A549 (cell line): ENCODE results near the gene KANSL1. TPM values are rescaled to one million over a fixed set of nuclear protein-coding genes. Genes with fewer than 3 reads are reported as not detected.

ENCODE experiments used
- ATAC-seq, 2 experiments: fragments of 200-7000 bp in 1 of 2; fragments of >200 bp in 1 of 2; cut with Nextera tagmentation in 1 of 2; cut with Tn5 transposase in 1 of 2; 3 replicates each; pipeline versions ENCODE4 v1.8.0 to v1.9.1; 2018 to 2020; ENCODE audit warnings: mild to moderate bottlenecking in 1 of 2, moderate library complexity in 1 of 2
- CTCF ChIA-PET: fragments of 300-600 bp; sonication (Branson Sonifier 250); formaldehyde crosslinking; extraction: SDS; loops from one replicate; lab custom pipeline; 2021; ENCODE audit warnings: antibody characterized with exemption, inconsistent platforms; lab: Yijun Ruan, JAX
- POLR2A ChIA-PET: fragments of 350-600 bp; formaldehyde crosslinking; extraction: SDS; loops from one replicate; lab custom pipeline; 2021; ENCODE audit warnings: antibody characterized with exemption, inconsistent platforms; lab: Yijun Ruan, JAX
- DNase-seq, 2 experiments: peaks; one replicate each; pipeline versions ENCODE4 v3.0.0 to v3.0.0-alpha.2; 2011 to 2016; ENCODE audit warnings: low read depth in 1 of 2, low spot score in 1 of 2
- FAIRE-seq: peaks from 2 replicates; lab custom pipeline; 2011; peaks lifted over from hg19 to GRCh38; lab: Jason Lieb, UNC
- H3K27ac ChIP-seq, 2 experiments: fragments of >200 bp; sonication (Bioruptor Twin); formaldehyde crosslinking; 3 replicates each; pipeline ENCODE4 v1.5.1; 2016 to 2017
- H3K4me1 ChIP-seq: fragments of >200 bp; sonication (Bioruptor Twin); formaldehyde crosslinking; 3 replicates; pipeline ENCODE4 v1.6.1; 2016
- H3K4me2 ChIP-seq: fragments of >200 bp; sonication (Bioruptor Twin); formaldehyde crosslinking; 3 replicates; pipeline ENCODE4 v1.6.1; 2016
- H3K4me3 ChIP-seq: fragments of >200 bp; sonication (Bioruptor Twin); formaldehyde crosslinking; 3 replicates; pipeline ENCODE4 v1.5.1; 2016
- H3K9me3 ChIP-seq: fragments of >200 bp; sonication (Bioruptor Twin); formaldehyde crosslinking; 3 replicates; pipeline ENCODE4 v1.6.1; 2016
- CHD4 ChIP-seq: fragments of 200-600 bp; sonication (generic); IDR thresholded peaks from 2 replicates; pipeline ENCODE4 v1.6.1; 2016; ENCODE audit warnings: antibody characterized with exemption, mild to moderate bottlenecking, borderline replicate concordance
- EHMT2 ChIP-seq: fragments of 200-600 bp; sonication (generic); IDR thresholded peaks from 2 replicates; pipeline ENCODE4 v1.6.1; 2016; ENCODE audit warnings: antibody characterized with exemption, low read depth, mild to moderate bottlenecking, moderate library complexity
- EP300 ChIP-seq, 2 experiments: fragments of >200 bp; sonication (Bioruptor Twin); formaldehyde crosslinking; IDR thresholded peaks; 2 replicates in 1 of 2; 3 replicates in 1 of 2; pipeline ENCODE4 v1.6.1; 2016 to 2017
- GATA3 ChIP-seq: IDR thresholded peaks from 2 replicates; pipeline ENCODE4 v1.6.1; 2012; ENCODE audit warnings: borderline replicate concordance
- HDAC2 ChIP-seq: fragments of 200-600 bp; sonication (generic); IDR thresholded peaks from 2 replicates; pipeline ENCODE4 v1.6.1; 2016
- HOXB13 ChIP-seq: fragments of 250-450 bp; sonication (Bioruptor Pico); IDR thresholded peaks from 2 replicates; pipeline ENCODE4 v1.5.0; 2020; ENCODE audit warnings: low read depth, mild to moderate bottlenecking, moderate library complexity
- KDM1A ChIP-seq: fragments of 200-600 bp; sonication (generic); IDR thresholded peaks from 2 replicates; pipeline ENCODE4 v1.6.1; 2016; ENCODE audit warnings: low read depth, mild to moderate bottlenecking
- MYC ChIP-seq: IDR thresholded peaks from 2 replicates; pipeline ENCODE4 v1.6.1; 2012; ENCODE audit warnings: mild to moderate bottlenecking, inconsistent platforms, low read length, improper control_type of control experiment, borderline replicate concordance
- NPAS2 ChIP-seq: fragments of 250-450 bp; sonication (Bioruptor Pico); IDR thresholded peaks from 2 replicates; pipeline ENCODE4 v1.8.0; 2022; ENCODE audit warnings: mild to moderate bottlenecking, moderate library complexity, borderline replicate concordance
- NR3C1 ChIP-seq: fragments of >200 bp; sonication (Bioruptor Twin); formaldehyde crosslinking; IDR thresholded peaks from 3 replicates; pipeline ENCODE4 v1.6.1; 2017
- POLR2A ChIP-seq: IDR thresholded peaks from 2 replicates; pipeline ENCODE4 v1.6.1; 2012; ENCODE audit warnings: mild to moderate bottlenecking, low read length
- TFCP2L1 ChIP-seq: fragments of 250-450 bp; sonication (Bioruptor Pico); IDR thresholded peaks from 2 replicates; pipeline ENCODE4 v1.5.0; 2021; ENCODE audit warnings: mild to moderate bottlenecking
- TP53 ChIP-seq: fragments of 250-450 bp; sonication (Bioruptor Pico); IDR thresholded peaks from 2 replicates; pipeline ENCODE4 v1.5.0; 2021; ENCODE audit warnings: mild to moderate bottlenecking, moderate library complexity
- ZFP36 ChIP-seq: fragments of 450-650 bp; IDR thresholded peaks from 2 replicates; pipeline ENCODE4 v1.6.1; 2014; ENCODE audit warnings: borderline replicate concordance; ENCODE audit not compliant: partially characterized antibody
- WGBS: methylation state at CpG from one replicate; pipeline ENCODE4 v1.1.6; 2017; ENCODE audit errors: missing lambda C conversion rate; 5-methylcytosine and 5-hydroxymethylcytosine counted together
- polyA plus RNA-seq, 4 experiments: library from polyadenylated mRNA; depleted of rRNA in 3 of 4; stranded (reverse); fragments of >200 nt; fragmentation: RNase III in 1 of 4; extraction: RNeasy Plus Mini Kit Qiagen cat#74134 plus additional on column Dnase treatment in 1 of 4; gene quantifications; 2 replicates in 3 of 4; 3 replicates in 1 of 4; pipeline ENCODE4 v1.2.3, GENCODE V29; 2011 to 2017
- TF ChIP-seq, protein P1 (sequence below): fragments of 150-350 bp; IDR thresholded peaks from 2 replicates; pipeline ENCODE4 v1.6.1; 2014; ENCODE audit warnings: low read depth, mild to moderate bottlenecking, low read length
- TF ChIP-seq, protein P2 (sequence below): IDR thresholded peaks from 2 replicates; pipeline ENCODE4 v1.6.1; 2012
- TF ChIP-seq, protein P3 (sequence below): fragments of 200-600 bp; sonication (generic); IDR thresholded peaks from 2 replicates; pipeline ENCODE4 v1.6.1; 2016; ENCODE audit warnings: antibody characterized with exemption, mild to moderate bottlenecking, moderate library complexity
- TF ChIP-seq, protein P4 (sequence below): fragments of 250-450 bp; sonication (Bioruptor Pico); IDR thresholded peaks from 2 replicates; pipeline ENCODE4 v1.5.0; 2020; ENCODE audit warnings: low read depth, mild to moderate bottlenecking, moderate library complexity

The KANSL1 gene
- polyA plus RNA-seq, 2 of the 4 experiments (the other 2 are of a cell fraction), result 22.6 to 27.9 TPM

DNA sequence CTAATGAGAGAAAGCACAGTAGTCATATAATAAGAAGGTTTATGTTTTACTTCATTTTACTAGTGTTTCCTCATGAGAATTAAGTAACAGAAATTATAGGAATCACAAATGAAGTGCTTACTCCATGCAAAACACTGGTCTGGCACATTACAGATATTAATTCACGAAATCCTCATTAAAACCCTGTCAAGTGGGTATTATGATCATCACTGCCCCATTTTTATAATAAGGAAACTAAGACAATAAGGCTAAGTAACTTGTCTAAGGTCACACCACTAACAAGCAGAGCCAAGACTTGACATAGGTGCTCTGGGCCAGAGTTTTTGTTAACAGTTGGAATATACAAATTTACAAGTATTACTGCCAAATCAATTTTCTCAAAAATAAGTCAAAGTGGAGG is 83.0 kb downstream of the KANSL1 start:
- TF ChIP-seq, protein P1, sequence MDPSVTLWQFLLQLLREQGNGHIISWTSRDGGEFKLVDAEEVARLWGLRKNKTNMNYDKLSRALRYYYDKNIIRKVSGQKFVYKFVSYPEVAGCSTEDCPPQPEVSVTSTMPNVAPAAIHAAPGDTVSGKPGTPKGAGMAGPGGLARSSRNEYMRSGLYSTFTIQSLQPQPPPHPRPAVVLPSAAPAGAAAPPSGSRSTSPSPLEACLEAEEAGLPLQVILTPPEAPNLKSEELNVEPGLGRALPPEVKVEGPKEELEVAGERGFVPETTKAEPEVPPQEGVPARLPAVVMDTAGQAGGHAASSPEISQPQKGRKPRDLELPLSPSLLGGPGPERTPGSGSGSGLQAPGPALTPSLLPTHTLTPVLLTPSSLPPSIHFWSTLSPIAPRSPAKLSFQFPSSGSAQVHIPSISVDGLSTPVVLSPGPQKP, result no peak
- TF ChIP-seq HDAC2 (no peak), ZFP36 (no peak), CHD4 (no peak), TP53 (no peak), MYC (no peak), NR3C1 (no peak)
- TF ChIP-seq, protein P2, sequence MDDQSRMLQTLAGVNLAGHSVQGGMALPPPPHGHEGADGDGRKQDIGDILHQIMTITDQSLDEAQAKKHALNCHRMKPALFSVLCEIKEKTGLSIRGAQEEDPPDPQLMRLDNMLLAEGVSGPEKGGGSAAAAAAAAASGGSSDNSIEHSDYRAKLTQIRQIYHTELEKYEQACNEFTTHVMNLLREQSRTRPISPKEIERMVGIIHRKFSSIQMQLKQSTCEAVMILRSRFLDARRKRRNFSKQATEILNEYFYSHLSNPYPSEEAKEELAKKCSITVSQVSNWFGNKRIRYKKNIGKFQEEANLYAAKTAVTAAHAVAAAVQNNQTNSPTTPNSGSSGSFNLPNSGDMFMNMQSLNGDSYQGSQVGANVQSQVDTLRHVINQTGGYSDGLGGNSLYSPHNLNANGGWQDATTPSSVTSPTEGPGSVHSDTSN, result no peak
- TF ChIP-seq, protein P3, sequence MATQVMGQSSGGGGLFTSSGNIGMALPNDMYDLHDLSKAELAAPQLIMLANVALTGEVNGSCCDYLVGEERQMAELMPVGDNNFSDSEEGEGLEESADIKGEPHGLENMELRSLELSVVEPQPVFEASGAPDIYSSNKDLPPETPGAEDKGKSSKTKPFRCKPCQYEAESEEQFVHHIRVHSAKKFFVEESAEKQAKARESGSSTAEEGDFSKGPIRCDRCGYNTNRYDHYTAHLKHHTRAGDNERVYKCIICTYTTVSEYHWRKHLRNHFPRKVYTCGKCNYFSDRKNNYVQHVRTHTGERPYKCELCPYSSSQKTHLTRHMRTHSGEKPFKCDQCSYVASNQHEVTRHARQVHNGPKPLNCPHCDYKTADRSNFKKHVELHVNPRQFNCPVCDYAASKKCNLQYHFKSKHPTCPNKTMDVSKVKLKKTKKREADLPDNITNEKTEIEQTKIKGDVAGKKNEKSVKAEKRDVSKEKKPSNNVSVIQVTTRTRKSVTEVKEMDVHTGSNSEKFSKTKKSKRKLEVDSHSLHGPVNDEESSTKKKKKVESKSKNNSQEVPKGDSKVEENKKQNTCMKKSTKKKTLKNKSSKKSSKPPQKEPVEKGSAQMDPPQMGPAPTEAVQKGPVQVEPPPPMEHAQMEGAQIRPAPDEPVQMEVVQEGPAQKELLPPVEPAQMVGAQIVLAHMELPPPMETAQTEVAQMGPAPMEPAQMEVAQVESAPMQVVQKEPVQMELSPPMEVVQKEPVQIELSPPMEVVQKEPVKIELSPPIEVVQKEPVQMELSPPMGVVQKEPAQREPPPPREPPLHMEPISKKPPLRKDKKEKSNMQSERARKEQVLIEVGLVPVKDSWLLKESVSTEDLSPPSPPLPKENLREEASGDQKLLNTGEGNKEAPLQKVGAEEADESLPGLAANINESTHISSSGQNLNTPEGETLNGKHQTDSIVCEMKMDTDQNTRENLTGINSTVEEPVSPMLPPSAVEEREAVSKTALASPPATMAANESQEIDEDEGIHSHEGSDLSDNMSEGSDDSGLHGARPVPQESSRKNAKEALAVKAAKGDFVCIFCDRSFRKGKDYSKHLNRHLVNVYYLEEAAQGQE, result no peak
- no peak for FAIRE-seq
- Histone ChIP-seq H3K4me1 (peaks cover 37% of the 10 kb centered on the region), H3K9me3 (no peaks in the 10 kb centered on the region), H3K27ac (peak overlapping the region in 1 of 2 experiments; percentile 21; a peak in 1 of 6 replicates), H3K4me3 (no peak overlapping the region), H3K4me2 (peak overlapping the region; percentile 45; the same call in 2 of the 3 replicates)
- no peak for DNase-seq
- POLR2A ChIA-PET, result no interaction called here
- 86% methylated on average over 1 of the region's 1 CpG for WGBS
- CTCF ChIA-PET, result interaction anchor here (0.6 to 4.2 kb wide), 8 partner anchors 8 to 177 kb away, joined by 3 to 22 read pairs (median 4); partner anchors contain the start of gene KANSL1
- no peak for ATAC-seq

DNA sequence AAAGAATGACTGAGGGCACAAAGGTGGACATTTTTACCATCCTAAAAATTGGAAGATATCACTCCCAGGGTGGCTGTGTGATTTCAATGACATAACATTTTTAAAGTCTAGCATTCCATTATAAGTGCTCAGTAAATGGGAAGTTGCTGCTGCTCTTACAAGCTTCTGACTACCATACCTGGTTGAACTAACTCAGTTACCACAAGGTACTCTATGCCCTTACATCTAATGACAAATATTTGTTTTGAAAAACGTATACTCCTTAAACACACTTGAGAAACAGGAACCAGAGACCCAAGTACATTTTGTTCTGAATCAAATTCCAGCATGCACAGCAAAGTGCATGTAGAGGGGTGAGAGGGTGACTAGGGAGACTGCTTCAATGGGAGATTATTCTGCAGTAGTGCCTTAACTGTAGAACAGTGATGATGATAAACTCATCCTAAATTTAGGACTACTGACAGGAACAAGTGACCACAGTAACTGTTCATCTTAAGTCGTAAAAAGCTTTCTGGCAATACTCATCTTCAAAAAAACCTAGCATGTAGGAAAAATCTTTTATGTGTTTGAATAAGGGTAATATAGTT is 83.5 kb downstream of the KANSL1 start:
- Histone ChIP-seq H3K4me3 (no peak overlapping the region), H3K4me2 (peak overlapping the region; percentile 45), H3K9me3 (no peaks in the 10 kb centered on the region), H3K4me1 (peaks cover 37% of the 10 kb centered on the region), H3K27ac (peak overlapping the region in 1 of 2 experiments; percentile 21; a peak in 1 of 6 replicates)
- ChIA-PET CTCF (interaction anchor here (0.6 to 4.2 kb wide), 12 partner anchors 9 to 177 kb away, joined by 3 to 22 read pairs (median 4); partner anchors contain the start of gene KANSL1), POLR2A (no interaction called here)
- TF ChIP-seq POLR2A (no peak), ZFP36 (no peak), GATA3 (no peak), NPAS2 (CRISPR knock-in tag) (no peak), KDM1A (no peak), EP300 (IDR thresholded peaks at IDR 0.05) (0 out of 5 replicates have a peak, but pooled peaks of 1 of the 2 experiments have one; percentile 6), TFCP2L1 (CRISPR knock-in tag) (0 out of 2 replicates have a peak, but pooled peaks have one; percentile 29), EHMT2 (no peak), HOXB13 (CRISPR knock-in tag) (no peak)
- TF ChIP-seq, protein P4, sequence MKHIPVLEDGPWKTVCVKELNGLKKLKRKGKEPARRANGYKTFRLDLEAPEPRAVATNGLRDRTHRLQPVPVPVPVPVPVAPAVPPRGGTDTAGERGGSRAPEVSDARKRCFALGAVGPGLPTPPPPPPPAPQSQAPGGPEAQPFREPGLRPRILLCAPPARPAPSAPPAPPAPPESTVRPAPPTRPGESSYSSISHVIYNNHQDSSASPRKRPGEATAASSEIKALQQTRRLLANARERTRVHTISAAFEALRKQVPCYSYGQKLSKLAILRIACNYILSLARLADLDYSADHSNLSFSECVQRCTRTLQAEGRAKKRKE (CRISPR knock-in tag), result 0 out of 2 replicates have a peak, but pooled peaks have one; percentile 19
- DNase-seq, result no peak
- 50% methylated on average over 2 of the region's 2 CpGs for WGBS
- ATAC-seq, result no peak
- FAIRE-seq, result peak; percentile 99
